WTC11 (cell line): ENCODE results near the gene TMEM30A. TPM values are rescaled to one million over a fixed set of nuclear protein-coding genes. Genes with fewer than 3 reads are reported as not detected.
A peak's percentile ranks its signal among the peaks of the same experiment; 100 is the strongest.

Experiments used
- ATAC-seq: fragments of 200-7000 bp; cut with Tn5 transposase; 2 replicates; pipeline ENCODE4 v1.10.0; 2021; ENCODE audit warnings: mild to moderate bottlenecking, moderate library complexity
- CTCF ChIA-PET: fragments of 300-600 bp; sonication (Branson Sonifier 250); formaldehyde crosslinking; loops from one replicate; lab custom pipeline; 2021; ENCODE audit warnings: antibody characterized with exemption; lab: Charles Lee
- POLR2A ChIA-PET: fragments of 350-600 bp; sonication (Branson Sonifier 250); formaldehyde crosslinking; loops from one replicate; lab custom pipeline; 2021; ENCODE audit warnings: antibody characterized with exemption; lab: Charles Lee
- DNase-seq: peaks from one replicate; pipeline ENCODE4 v3.0.0; 2021; ENCODE audit warnings: low spot score
- H3K27ac Mint-ChIP-seq: 2 replicates; pipeline ENCODE4 v1.8.0; 2021; ENCODE audit warnings: mixed read lengths
- H3K27me3 Mint-ChIP-seq: 2 replicates; pipeline ENCODE4 v1.8.0; 2021; ENCODE audit warnings: low read depth, mild to moderate bottlenecking, moderate library complexity, mixed read lengths
- H3K36me3 Mint-ChIP-seq: 2 replicates; pipeline ENCODE4 v1.8.0; 2021; ENCODE audit warnings: mixed read lengths
- H3K4me1 Mint-ChIP-seq: 2 replicates; pipeline ENCODE4 v1.8.0; 2022; ENCODE audit warnings: mixed read lengths
- H3K4me3 Mint-ChIP-seq: 2 replicates; pipeline ENCODE4 v1.8.0; 2021; ENCODE audit warnings: mild to moderate bottlenecking, moderate library complexity, mixed read lengths
- H3K9me3 Mint-ChIP-seq: 2 replicates; pipeline ENCODE4 v1.8.0; 2021; ENCODE audit warnings: mixed read lengths
- ESRRA ChIP-seq: sonication (generic); formaldehyde crosslinking; IDR thresholded peaks from 2 replicates; pipeline ENCODE4 v1.8.1; 2022; ENCODE audit warnings: mild to moderate bottlenecking, missing genetic modification reagents, borderline replicate concordance
- FOXK1 ChIP-seq: sonication (generic); formaldehyde crosslinking; IDR thresholded peaks from 2 replicates; pipeline ENCODE4 v1.8.0; 2022; ENCODE audit warnings: mild to moderate bottlenecking, moderate library complexity, missing genetic modification reagents
- JAZF1 ChIP-seq: fragments of 250-450 bp; sonication (Bioruptor Pico); IDR thresholded peaks from 2 replicates; pipeline ENCODE4 v1.9.0; 2021; ENCODE audit warnings: moderate library complexity, mild to moderate bottlenecking, inconsistent platforms
- KAT7 ChIP-seq: sonication (generic); formaldehyde crosslinking; IDR thresholded peaks from 2 replicates; pipeline ENCODE4 v1.8.1; 2023; ENCODE audit warnings: missing genetic modification reagents, mild to moderate bottlenecking, borderline replicate concordance
- RELA ChIP-seq: sonication (generic); formaldehyde crosslinking; IDR thresholded peaks from 2 replicates; pipeline ENCODE4 v1.8.1; 2022; ENCODE audit warnings: missing genetic modification reagents, mild to moderate bottlenecking, borderline replicate concordance
- RORB ChIP-seq: fragments of 250-450 bp; sonication (Bioruptor Pico); IDR thresholded peaks from 2 replicates; pipeline ENCODE4 v1.9.0; 2021; ENCODE audit warnings: mild to moderate bottlenecking
- TEAD4 ChIP-seq: sonication (generic); formaldehyde crosslinking; IDR thresholded peaks from 2 replicates; pipeline ENCODE4 v1.8.0; 2022; ENCODE audit warnings: mild to moderate bottlenecking, missing genetic modification reagents
- ZNF219 ChIP-seq: sonication (generic); formaldehyde crosslinking; IDR thresholded peaks from 2 replicates; pipeline ENCODE4 v1.8.0; 2023; ENCODE audit warnings: missing genetic modification reagents, mild to moderate bottlenecking, borderline replicate concordance
- ZNF317 ChIP-seq: sonication (generic); formaldehyde crosslinking; IDR thresholded peaks from 2 replicates; pipeline ENCODE4 v1.8.1; 2023; ENCODE audit warnings: low read depth, mild to moderate bottlenecking, moderate library complexity, missing genetic modification reagents, borderline replicate concordance
- ZNF671 ChIP-seq: fragments of 250-450 bp; sonication (Bioruptor Pico); IDR thresholded peaks from 2 replicates; pipeline ENCODE4 v1.8.0; 2021; ENCODE audit warnings: mild to moderate bottlenecking
- total RNA-seq: library from RNA; stranded (reverse); gene quantifications from 3 replicates; pipeline ENCODE4 v1.2.3, GENCODE V29; 2021
- TF ChIP-seq, protein P1 (sequence below): sonication (generic); formaldehyde crosslinking; IDR thresholded peaks from 2 replicates; pipeline ENCODE4 v1.8.0; 2022; ENCODE audit warnings: mild to moderate bottlenecking, missing genetic modification reagents
- TF ChIP-seq, protein P2 (sequence below): sonication (generic); formaldehyde crosslinking; IDR thresholded peaks from 2 replicates; pipeline ENCODE4 v1.8.1; 2023; ENCODE audit warnings: mild to moderate bottlenecking, missing genetic modification reagents
- TF ChIP-seq, protein P3 (sequence below): fragments of 200-600 bp; IDR thresholded peaks from 2 replicates; pipeline ENCODE4 v1.8.0; 2022; ENCODE audit warnings: antibody characterized with exemption
- TF ChIP-seq, protein P4 (sequence below): fragments of 250-450 bp; sonication (Bioruptor Pico); IDR thresholded peaks from 2 replicates; pipeline ENCODE4 v1.9.0; 2021; ENCODE audit warnings: mild to moderate bottlenecking
- TF ChIP-seq, protein P5 (sequence below): fragments of 250-450 bp; sonication (Bioruptor Pico); IDR thresholded peaks from 2 replicates; pipeline ENCODE4 v1.9.0; 2021; ENCODE audit warnings: mild to moderate bottlenecking, borderline replicate concordance

TMEM30A gene
- total RNA-seq, 1 experiment from 2014 or later, result 81.2 TPM

DNA sequence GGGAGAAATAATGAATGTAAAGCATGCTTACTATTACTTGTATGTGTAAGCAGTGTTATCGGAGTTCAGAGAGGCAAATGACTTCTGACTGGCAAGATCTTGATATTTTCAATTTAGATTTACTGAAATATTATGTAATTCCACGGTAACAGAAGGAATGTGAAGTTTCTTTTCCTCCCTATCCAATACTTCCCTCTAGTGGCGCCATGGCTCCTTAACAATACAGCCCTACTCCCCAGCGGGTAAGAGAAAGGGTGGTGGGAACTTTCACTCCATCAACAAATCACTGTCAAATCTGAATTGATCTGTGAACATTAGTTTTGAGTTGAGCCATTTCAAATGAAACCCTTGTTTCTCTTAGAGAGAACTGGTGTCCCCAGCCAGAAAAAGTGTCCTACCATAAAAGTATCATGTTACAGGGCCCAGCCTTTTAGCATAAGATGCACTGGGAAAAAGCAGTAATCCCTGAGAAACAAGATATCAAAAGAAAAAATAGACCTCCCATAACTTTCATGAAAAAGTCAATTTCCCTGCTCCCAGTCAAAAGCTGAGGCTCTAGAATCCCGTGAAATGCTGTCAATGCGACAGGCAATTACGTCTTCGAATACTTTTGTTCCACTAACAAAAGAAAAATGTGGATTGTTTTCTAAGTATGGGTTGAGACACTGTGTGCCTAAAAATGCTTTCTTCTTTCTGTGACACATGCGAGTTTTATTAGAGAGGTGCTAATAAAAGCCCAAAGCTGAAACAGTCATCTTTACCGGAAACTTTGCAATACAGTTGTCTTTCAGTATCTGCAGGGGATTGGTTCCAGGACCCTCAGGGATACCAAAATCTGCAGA, 53.9 kb downstream of the TMEM30A start:
- ATAC-seq, result peak; percentile 85
- peak; percentile 41 for DNase-seq
- ChIA-PET POLR2A (no interaction called here), CTCF (interaction anchor here (2.7 kb wide), 1 partner anchor 22 kb away, joined by 10 read pairs; no protein-coding TSS in a partner anchor)
- peaks cover 43% of the 10 kb centered on the region for H3K4me1 Mint-ChIP-seq
- no peaks in the 10 kb centered on the region for H3K9me3 Mint-ChIP-seq
- no peak overlapping the region for H3K4me3 Mint-ChIP-seq
- H3K27ac Mint-ChIP-seq, result no peak overlapping the region
- H3K27me3 Mint-ChIP-seq, result no peaks in the 10 kb centered on the region
- no peaks in the 10 kb centered on the region for H3K36me3 Mint-ChIP-seq
- TF ChIP-seq, protein P1, sequence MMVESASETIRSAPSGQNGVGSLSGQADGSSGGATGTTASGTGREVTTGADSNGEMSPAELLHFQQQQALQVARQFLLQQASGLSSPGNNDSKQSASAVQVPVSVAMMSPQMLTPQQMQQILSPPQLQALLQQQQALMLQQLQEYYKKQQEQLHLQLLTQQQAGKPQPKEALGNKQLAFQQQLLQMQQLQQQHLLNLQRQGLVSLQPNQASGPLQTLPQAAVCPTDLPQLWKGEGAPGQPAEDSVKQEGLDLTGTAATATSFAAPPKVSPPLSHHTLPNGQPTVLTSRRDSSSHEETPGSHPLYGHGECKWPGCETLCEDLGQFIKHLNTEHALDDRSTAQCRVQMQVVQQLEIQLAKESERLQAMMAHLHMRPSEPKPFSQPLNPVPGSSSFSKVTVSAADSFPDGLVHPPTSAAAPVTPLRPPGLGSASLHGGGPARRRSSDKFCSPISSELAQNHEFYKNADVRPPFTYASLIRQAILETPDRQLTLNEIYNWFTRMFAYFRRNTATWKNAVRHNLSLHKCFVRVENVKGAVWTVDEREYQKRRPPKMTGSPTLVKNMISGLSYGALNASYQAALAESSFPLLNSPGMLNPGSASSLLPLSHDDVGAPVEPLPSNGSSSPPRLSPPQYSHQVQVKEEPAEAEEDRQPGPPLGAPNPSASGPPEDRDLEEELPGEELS (CRISPR knock-in tag), result no peak
- TF ChIP-seq, protein P2, sequence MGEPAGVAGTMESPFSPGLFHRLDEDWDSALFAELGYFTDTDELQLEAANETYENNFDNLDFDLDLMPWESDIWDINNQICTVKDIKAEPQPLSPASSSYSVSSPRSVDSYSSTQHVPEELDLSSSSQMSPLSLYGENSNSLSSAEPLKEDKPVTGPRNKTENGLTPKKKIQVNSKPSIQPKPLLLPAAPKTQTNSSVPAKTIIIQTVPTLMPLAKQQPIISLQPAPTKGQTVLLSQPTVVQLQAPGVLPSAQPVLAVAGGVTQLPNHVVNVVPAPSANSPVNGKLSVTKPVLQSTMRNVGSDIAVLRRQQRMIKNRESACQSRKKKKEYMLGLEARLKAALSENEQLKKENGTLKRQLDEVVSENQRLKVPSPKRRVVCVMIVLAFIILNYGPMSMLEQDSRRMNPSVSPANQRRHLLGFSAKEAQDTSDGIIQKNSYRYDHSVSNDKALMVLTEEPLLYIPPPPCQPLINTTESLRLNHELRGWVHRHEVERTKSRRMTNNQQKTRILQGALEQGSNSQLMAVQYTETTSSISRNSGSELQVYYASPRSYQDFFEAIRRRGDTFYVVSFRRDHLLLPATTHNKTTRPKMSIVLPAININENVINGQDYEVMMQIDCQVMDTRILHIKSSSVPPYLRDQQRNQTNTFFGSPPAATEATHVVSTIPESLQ, result no peak
- TF ChIP-seq, protein P3, sequence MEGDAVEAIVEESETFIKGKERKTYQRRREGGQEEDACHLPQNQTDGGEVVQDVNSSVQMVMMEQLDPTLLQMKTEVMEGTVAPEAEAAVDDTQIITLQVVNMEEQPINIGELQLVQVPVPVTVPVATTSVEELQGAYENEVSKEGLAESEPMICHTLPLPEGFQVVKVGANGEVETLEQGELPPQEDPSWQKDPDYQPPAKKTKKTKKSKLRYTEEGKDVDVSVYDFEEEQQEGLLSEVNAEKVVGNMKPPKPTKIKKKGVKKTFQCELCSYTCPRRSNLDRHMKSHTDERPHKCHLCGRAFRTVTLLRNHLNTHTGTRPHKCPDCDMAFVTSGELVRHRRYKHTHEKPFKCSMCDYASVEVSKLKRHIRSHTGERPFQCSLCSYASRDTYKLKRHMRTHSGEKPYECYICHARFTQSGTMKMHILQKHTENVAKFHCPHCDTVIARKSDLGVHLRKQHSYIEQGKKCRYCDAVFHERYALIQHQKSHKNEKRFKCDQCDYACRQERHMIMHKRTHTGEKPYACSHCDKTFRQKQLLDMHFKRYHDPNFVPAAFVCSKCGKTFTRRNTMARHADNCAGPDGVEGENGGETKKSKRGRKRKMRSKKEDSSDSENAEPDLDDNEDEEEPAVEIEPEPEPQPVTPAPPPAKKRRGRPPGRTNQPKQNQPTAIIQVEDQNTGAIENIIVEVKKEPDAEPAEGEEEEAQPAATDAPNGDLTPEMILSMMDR, result 0 out of 2 replicates have a peak, but pooled peaks have one; percentile 34

DNA sequence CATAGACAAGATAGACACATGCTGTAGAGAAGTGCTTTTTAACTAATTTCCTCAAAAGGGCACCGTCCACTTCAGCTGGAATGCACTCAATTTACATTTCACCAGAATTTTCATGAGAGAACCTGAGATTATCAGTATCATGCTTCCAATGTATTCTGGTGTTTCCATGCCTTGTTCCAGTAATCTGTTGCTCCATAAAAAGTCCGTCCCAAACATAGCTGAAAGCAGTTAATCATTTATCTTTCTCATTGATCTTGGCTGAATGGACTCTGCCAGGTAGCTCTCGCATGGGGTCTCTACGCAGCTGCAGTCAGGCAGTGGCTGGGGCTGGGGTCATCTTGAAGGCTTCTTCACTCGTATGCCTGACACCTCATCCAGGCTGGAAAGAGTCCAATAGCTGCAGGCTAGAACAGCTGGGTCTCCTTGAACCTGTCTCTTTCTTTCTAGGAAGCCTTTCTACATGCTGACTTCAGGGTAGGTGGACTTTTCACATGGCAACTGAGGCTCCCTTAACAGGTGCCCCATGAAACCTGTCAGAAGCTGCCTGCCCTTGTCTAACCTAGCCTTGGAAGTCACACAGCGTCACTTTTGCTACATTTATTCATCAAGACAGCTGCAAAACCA, 60.2 kb downstream of the TMEM30A start:
- CTCF ChIA-PET, result interaction anchor here (0.6 to 1.6 kb wide), 3 partner anchors 13 to 20 kb away, joined by 3 to 6 read pairs (median 6); no protein-coding TSS in a partner anchor
- H3K27ac Mint-ChIP-seq, result no peak overlapping the region
- H3K9me3 Mint-ChIP-seq, result no peaks in the 10 kb centered on the region
- ATAC-seq (no peak), DNase-seq (no peak)
- H3K4me1 Mint-ChIP-seq, result peaks cover 23% of the 10 kb centered on the region
- POLR2A ChIA-PET, result no interaction called here
- TF ChIP-seq RELA (CRISPR knock-in tag), result no peak
- no peaks in the 10 kb centered on the region for H3K36me3 Mint-ChIP-seq
- H3K4me3 Mint-ChIP-seq, result no peak overlapping the region
- no peaks in the 10 kb centered on the region for H3K27me3 Mint-ChIP-seq

DNA sequence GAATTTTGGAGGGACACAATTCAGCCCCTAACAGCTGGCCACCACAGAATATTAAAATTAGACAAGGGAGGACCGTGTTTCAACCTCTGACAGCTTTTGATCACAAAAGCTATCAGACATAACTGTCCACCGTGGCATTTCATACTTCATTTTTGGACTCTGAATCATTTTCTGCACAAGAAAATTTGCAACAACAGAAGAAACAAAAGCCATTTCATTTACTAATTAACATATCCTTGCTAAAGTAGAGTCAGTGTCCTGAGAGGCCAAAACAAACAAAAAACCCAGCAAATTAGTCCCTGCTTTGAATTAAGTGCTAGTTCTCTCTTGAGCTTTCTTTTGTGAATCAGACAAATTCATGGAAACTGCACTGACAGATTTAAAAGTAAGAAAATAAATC, 61.2 kb downstream of the TMEM30A start:
- Mint-ChIP-seq H3K27me3 (no peaks in the 10 kb centered on the region), H3K27ac (no peak overlapping the region), H3K9me3 (no peaks in the 10 kb centered on the region), H3K4me3 (no peak overlapping the region), H3K36me3 (no peaks in the 10 kb centered on the region), H3K4me1 (peaks cover 23% of the 10 kb centered on the region)
- ChIA-PET POLR2A (no interaction called here), CTCF (interaction anchor here (0.9 to 1.6 kb wide), 2 partner anchors 12 to 15 kb away, joined by 3 to 6 read pairs; no protein-coding TSS in a partner anchor)
- DNase-seq (no peak), ATAC-seq (no peak)
- TF ChIP-seq ZNF219 (CRISPR knock-in tag), result no peak
- TF ChIP-seq ZNF671 (CRISPR knock-in tag), result no peak
- TF ChIP-seq RORB, result no peak
- no peak for TF ChIP-seq JAZF1
- no peak for TF ChIP-seq TEAD4 (CRISPR knock-in tag)
- no peak for TF ChIP-seq ESRRA
- TF ChIP-seq, protein P4, sequence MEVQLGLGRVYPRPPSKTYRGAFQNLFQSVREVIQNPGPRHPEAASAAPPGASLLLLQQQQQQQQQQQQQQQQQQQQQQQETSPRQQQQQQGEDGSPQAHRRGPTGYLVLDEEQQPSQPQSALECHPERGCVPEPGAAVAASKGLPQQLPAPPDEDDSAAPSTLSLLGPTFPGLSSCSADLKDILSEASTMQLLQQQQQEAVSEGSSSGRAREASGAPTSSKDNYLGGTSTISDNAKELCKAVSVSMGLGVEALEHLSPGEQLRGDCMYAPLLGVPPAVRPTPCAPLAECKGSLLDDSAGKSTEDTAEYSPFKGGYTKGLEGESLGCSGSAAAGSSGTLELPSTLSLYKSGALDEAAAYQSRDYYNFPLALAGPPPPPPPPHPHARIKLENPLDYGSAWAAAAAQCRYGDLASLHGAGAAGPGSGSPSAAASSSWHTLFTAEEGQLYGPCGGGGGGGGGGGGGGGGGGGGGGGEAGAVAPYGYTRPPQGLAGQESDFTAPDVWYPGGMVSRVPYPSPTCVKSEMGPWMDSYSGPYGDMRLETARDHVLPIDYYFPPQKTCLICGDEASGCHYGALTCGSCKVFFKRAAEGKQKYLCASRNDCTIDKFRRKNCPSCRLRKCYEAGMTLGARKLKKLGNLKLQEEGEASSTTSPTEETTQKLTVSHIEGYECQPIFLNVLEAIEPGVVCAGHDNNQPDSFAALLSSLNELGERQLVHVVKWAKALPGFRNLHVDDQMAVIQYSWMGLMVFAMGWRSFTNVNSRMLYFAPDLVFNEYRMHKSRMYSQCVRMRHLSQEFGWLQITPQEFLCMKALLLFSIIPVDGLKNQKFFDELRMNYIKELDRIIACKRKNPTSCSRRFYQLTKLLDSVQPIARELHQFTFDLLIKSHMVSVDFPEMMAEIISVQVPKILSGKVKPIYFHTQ (CRISPR knock-in tag), result no peak
- TF ChIP-seq ZNF317 (CRISPR knock-in tag), result no peak
- TF ChIP-seq FOXK1 (CRISPR knock-in tag), result no peak
- TF ChIP-seq KAT7, result no peak
- TF ChIP-seq, protein P5, sequence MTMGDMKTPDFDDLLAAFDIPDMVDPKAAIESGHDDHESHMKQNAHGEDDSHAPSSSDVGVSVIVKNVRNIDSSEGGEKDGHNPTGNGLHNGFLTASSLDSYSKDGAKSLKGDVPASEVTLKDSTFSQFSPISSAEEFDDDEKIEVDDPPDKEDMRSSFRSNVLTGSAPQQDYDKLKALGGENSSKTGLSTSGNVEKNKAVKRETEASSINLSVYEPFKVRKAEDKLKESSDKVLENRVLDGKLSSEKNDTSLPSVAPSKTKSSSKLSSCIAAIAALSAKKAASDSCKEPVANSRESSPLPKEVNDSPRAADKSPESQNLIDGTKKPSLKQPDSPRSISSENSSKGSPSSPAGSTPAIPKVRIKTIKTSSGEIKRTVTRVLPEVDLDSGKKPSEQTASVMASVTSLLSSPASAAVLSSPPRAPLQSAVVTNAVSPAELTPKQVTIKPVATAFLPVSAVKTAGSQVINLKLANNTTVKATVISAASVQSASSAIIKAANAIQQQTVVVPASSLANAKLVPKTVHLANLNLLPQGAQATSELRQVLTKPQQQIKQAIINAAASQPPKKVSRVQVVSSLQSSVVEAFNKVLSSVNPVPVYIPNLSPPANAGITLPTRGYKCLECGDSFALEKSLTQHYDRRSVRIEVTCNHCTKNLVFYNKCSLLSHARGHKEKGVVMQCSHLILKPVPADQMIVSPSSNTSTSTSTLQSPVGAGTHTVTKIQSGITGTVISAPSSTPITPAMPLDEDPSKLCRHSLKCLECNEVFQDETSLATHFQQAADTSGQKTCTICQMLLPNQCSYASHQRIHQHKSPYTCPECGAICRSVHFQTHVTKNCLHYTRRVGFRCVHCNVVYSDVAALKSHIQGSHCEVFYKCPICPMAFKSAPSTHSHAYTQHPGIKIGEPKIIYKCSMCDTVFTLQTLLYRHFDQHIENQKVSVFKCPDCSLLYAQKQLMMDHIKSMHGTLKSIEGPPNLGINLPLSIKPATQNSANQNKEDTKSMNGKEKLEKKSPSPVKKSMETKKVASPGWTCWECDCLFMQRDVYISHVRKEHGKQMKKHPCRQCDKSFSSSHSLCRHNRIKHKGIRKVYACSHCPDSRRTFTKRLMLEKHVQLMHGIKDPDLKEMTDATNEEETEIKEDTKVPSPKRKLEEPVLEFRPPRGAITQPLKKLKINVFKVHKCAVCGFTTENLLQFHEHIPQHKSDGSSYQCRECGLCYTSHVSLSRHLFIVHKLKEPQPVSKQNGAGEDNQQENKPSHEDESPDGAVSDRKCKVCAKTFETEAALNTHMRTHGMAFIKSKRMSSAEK, result no peak
